T-helper 9 cell (primary cell): ENCODE measurements around the gene DST.

ENCODE experiments used
- DNase-seq: peaks from one replicate; pipeline ENCODE4 v3.0.0-alpha.2; 2020
- total RNA-seq, 2 donors: gene quantifications; one replicate each; lab custom pipeline; 2026; lab: John Stamatoyannopoulos, UW

Gene DST
- total RNA-seq, result 12.5 to 30.6 reads per million in 2 donors

DNA sequence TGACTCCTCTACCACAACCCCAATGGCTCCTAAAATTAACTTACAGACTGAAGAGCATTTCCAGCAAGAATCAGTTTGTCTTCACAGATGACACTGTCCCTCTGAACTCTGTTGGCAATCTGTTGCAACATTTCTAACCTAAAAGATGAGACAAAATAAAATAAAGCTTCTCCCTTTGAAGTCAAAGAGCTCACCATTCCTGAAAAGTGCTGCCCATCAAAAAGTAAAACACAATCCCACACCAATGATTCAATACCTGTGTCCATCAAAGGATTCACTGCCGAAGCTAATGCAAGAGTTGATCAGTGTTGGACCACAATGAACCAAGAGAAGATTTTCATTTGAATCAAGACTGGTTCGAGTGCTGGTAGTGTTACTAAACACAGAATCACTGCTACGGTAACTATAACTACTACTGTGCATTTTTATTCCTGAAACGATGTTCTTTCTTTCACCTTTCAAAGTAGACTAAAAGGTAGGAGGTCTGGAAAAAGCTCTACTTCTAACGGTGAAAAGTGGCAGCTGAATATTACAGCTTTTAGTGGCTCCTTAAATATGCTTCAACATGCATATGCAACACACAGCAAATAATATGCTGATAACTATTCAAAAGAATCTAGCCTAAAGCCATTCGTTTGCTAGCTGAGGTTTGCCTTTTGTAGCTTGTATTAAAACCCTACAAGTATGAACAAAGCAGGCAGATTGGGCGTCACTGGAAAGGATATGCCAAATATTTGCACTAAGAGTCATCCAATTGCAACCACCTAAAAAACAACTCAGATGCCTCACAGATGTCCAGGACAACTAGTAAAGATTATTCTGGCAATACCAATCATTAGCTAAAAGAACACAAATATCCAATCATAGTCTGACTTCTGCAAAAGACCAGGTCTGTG is at the start of gene DST:
TSS of gene DST (minus strand) at position 524 of the 896 bp plus-strand sequence.
- no peak for DNase-seq

DNA sequence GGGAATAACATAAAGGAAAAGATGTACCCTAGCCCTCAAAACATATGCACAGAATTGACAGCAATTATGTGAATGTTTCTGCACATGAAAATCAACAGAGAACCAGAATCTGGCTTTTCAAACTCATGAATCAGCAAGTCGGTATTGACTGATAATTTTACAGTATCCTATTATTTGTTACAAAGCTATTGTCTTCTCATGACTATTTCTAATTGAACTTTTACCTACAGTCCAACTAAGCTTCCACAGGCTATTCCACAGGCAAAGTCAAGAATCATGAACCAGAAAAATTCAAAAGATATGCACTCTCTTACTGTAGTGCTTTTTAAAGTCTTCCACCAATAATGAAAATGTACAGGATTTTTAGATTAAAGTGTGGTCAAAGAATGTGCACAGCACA is 49.1 kb upstream of the DST start:
- DNase-seq, result no peak

DNA sequence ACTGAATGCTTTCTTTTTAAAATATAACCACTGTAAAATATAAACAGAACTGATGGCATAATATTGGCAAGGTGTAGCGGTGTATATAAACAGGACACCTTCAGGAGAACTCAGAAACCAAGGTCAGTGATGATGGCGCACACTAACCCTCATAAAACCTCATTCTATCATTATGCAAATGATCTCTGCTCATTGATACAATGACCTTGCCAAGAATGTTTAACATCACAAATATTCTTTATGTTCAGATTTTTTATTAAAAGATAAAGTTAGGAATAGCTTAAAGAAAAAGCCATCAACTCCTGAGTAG is 48.6 kb upstream of the DST start:
- DNase-seq, result no peak

DNA sequence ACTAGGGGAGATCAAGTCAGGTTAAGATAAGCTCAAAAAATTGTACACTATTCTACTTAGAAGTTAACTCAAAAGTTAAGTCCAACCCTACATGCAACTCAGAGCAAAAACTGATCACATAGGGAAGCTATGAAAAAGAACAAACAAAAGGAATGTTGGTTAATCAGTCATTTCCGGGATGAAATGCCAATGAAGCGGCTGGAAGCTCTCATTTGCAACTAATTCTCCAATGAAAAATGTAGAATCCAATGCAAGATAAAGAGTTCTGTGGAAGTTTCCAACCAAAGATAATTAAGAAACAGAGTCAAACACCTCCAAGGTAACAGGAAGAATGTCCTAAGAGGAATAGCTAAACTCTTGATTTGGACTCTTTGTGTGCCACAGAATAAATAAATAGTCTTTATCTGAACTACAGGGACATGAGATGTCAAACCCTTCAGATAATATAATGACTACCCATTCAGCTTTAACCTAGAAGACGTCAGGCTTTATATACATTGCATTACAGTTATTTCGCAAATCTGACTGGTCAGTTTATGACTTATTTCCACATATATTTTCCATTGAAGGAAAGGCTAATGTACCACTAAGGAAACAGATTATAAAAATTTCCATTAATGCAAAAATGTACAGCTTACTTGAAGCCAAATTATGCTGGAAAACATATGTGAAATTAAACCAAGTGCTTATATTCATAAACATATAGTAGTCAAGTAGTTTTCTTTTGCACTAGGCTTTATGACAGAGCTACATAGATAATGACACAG is 48.0 kb upstream of the DST start:
- DNase-seq, result no peak

DNA sequence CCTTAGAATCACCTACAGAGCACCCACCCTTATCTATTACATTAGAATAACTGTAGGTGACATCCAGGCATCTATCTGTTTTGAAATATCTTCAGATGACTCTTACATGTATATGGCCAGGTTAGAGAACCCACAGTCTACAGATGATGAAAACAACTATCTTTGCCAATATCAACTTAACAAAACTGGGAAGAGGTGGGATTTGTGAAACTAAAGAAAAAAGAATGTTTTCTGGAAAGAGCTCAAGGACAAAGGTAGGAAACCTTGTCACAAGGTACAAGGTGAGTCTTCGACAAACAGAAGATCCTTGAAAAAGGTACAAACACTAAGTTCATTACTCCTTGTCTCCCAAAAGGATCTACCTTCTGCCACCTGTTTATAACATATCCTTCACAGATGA is 47.0 kb upstream of the DST start:
- DNase-seq, result no peak

DNA sequence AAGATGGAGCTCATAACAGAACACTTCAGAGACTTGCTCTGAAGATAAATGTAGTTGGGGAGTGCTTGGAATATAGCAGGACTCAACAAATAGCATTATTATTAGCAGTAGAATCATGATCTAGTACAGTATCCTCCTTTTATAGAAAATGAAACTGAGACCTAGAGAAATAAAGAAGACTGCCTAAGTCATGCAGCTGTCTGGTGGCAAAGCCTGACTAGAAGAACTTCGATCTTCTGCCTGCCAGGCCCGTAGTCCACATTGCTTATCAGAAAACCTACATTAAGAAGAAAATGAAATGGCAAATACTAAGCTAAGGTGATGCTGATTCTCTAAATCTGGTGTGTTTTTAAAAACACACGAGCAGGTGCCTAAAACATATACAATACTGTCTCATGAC is 46.4 kb upstream of the DST start:
- DNase-seq, result no peak

DNA sequence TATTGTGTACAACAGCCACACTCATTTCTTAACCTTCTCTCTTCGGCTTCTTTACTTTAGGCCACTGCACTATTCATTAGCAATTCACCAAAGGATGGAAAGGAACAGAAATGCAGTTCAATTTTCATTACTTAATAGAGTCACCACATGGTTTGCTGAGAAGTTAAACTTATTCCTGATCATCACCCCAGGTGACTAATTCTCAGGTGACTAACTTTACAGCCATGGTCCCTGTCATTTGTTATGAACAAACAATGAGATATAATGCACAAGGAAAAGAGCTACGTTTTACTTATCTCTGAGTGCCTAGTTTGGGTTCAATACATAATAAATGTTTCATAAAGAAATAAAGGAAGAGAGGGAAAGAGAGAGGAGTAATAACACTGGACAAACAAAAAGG is 45.8 kb upstream of the DST start:
- DNase-seq, result no peak

DNA sequence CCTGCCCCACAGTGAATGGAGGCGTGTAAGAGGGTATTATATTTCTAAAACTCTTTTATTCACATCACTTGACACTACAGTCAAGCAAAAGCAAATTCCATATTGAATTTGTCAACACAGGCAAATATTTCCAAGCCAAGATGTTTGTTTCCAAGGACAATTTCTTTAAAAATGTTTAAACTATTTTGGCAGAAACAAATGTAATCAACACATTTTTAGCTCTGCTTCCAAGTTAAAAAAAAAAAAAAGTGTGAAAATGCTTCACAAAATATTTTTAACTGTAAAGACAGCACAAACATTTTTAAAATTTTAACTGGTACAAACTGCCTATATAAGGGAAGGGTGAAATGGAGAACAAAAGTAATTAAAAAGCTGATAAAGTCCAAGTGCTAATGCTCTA is 44.9 kb upstream of the DST start:
- DNase-seq, result no peak

DNA sequence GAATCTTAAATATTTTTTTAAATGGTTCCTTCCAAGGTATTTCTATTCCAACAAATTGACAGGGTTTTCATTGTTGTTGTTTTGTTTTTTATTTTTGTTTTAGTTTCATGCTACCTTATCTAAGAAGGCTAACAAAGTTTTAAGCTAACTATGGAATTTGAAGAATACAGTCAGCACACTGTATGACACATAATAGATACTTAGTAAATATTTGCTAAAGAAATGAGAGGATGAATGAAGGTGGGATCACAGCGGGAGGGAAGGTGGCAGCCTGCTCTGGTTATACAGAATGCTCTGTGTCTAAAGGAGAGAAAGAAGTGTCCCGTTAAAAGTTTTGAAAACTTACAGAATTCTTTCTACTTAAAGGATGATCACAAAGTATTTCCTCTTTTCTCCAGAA is 43.7 kb upstream of the DST start:
- DNase-seq, result no peak

DNA sequence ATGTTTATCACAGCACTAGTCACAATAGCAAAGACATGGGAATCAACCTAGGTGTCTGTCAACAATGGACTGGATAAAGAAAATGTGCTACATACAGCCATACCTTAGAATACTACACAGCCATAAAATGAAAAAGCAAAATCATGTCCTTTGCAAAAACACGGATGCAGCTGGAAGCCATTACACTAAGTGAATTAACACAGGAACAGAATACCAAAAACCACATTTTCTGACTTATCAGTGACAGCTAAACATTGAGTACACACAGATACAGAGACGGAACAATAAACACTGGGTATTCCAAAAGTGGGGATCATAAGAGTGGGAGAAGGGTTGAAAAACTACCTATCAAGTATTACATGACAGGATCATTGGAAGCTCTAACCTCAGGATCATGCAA is 43.3 kb upstream of the DST start:
- DNase-seq, result no peak

DNA sequence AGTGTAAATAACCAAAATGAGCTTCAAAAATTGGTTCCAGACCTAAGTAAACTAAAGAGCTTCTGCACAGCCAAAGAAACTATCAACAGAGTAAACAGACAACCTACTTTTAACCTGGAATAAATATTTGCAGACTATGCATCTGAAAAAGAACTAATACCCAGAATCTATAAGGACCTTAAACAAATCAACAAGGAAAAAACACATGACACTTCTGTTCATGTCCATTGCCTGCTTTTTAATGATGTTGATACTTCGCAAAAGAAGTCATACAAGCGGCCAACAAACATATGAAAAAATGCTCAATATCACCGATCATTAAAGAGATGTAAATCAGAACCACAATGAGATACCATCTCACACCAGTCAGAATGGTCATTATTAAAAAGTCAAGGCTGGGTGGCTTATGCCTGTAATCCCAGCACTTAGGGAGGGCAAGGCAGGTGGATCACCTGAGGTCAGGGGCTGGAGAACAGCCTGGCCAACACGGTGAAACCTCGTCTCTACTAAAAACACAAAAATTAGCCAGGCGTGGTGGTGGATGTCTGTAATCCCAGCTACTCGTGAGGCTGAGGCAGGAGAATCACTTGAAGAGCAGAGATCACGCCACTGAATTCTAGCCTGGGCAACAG is 42.5 kb upstream of the DST start:
- DNase-seq, result no peak

DNA sequence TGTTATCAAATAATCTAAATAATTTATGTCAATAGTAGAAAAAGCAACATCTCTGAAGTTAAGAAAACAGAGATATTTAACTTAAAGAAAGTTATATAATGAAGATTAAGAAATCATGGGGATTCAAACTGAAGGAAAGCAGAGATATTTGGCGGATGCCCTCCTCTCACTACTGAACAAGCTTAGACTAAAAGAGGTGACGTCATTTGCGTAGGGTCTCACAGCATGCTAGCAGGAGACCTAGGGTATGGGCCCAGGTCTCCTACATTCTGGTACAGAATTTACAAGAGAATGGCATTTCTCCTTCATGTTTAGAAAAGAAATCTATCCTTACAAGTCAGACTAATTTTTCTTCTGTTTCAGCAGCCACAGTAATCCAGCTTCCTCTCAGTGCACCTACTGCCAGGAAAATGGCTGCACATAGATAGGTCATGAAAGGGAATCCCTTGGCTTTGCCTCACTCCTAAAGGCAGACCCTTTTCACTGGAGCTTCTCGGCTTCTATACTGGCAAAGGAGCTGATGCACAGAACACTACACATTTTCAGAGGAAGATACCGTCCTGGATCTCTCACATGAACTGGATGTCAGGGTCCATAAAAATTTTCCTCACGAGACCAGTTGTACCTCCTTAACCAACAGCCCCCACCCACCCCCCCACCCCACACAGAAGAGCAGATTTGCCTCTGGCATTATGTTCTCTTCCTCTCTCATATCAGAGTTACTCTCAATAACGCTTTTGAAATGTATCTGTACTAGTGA is 41.8 kb upstream of the DST start:
- no peak for DNase-seq

DNA sequence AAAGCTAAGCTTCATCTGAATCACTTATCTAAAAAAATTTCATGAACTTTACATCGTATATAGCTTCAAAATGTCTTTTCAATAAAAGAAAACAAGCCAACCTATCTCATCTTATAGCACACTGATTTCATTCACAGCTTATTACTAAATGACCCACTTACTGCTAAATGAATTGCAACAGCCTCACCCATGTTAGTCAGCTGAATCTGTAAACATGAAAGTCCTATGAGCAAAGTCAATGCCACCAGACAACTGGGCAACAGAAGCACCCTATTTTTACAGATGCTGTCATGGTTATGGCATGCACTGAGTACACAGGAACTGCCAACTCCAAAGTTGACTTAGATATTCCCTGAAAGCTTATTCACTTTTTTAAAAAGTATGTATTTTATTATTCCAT is 41.2 kb upstream of the DST start:
- DNase-seq, result no peak

DNA sequence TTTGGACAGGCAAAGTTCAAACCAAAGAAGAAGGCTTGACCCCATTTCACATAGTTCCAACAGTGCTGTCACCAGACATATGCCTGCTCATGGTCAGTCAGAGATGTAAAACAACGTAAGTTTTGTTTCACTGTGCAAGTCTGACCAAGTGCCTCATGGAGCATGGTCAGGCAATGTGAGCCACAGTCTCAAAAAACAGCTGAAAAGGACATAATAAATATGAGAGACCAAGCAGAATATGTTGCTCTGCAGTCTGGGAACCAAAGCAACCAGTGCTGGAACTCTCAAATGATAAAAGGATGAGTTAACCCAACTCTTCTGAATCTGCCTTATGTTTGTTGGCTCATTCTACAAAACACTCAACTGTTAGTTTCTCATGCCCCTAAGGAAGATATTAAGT is 39.9 kb upstream of the DST start:
- no peak for DNase-seq

DNA sequence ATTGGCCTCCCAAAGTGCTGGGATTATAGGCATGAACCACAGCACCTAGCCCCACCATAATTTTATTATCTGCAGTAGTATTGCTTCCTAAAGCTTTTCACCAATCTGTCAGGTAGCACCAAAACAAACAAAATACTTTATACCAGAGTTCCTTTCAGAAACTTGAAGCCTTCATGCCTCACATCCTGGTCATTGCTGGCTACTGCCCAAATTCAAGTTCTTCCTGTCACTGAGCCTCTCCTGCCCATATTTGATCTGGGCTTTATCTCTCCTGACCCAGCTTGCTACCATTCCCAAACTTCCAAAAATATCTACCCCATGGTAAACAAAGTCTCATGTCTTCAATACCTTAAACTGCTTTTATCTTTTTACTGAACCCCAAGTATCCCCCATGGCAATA is 34.9 kb upstream of the DST start:
- DNase-seq, result no peak

DNA sequence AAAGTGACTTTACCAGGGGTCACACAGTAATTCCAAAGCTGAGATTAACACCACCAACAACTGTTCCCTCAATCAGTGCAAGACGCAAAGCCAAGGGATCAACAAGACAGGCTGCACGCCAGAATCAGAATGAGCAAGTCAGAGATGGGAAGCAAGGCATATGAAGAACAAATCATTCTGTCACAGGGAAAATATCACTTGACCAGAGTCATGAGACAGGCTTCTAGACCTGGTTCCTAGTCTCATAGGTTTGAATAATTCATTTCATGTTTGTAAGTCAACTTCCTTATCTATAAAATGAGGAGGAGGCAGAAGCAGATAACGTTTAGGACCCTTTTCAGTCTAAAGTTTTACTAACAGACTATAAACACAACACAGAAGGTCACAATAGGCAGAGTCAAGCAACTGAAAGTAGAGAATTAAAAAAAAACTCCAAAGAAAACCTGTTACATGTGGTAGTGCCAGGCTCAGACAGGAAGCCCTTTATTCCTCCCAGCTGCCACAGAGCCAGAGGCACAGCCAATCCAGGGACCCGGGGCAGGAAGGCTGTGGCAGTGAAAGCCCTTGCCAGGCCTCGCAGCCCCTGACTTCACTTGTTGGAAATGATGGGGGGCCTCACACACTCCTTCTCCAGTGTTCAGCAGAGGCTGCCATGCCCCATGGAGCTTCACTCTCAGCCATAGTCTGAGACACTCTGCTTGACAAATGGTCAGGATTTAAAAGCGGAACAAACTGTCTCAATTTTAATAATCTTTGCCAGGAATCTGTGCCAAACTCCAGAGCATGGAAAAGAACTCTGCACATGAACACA is 29.2 kb upstream of the DST start:
- DNase-seq, result no peak

DNA sequence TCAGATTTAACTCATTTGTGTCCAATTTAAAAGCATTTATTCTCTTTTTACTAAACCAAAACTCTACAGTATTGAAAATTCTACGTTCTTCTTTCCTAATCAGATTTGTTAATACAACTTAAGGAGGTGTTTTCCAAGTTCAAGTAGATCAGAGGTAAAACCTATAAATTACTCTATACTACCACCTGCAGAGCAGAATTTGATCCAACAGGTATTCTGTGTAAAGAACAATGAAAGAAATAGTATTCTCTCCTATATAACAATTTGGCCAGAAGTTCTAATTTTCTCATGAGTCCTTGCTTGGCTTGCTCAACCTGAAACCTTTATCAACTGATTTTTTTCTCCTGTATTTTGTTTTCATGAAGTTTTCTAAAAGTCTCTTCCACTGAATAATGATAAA is 28.5 kb upstream of the DST start:
- no peak for DNase-seq

DNA sequence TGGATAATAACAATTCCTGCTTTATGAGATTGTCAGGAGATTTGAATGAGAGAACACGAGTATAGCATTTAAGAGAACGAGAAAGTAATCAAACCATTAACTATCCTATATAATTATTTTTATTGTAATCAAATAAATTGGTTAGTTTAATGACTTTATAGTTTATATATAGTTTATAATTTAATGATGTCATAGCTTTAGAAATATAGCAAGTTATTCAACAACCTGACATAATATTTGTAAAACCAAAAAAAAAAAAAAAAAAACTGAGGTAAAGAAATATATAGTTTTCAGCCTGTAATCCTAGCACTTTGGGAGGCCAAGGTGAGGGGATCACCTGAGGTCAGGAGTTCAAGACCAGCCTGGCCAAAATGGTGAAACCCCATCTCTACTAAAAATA is 26.4 kb upstream of the DST start:
- no peak for DNase-seq

DNA sequence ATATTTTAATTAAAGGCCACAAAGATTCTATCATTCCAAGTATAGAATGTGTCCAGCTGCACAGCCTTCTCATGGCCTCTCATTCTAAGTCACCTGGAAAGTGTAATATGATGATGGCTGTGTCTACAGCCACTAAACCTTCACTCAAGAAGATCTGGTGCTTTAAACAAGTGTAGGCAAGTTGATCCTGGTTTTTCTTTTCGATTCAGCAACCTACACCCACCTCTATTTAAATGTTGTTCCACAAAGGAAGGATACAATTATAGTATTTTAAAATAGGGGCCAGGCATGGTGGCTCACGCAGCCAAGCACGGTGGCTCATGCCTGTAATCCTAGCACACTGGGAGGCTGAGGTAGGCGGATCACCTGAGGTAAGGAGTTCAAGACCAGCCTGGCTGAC is 25.5 kb upstream of the DST start:
- DNase-seq, result no peak

DNA sequence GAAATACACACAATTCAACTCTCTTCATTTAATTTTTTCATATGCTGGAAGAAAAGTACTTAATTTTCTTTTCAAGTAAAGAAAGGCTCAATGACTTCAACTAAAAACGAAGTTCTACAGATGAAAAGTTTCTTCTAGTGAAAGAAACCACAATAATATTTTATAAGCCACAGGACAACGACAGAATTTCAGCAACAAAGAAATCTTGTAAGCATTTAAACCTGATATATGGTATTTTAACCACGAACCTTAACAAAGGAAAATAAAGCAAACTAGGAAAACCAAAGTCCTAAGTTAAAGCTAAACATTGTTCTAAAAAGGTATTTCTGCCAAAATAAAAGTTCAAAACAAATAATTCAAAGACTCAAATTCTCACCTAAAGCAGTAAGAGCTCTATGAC is 24.6 kb upstream of the DST start:
- DNase-seq, result no peak

DNA sequence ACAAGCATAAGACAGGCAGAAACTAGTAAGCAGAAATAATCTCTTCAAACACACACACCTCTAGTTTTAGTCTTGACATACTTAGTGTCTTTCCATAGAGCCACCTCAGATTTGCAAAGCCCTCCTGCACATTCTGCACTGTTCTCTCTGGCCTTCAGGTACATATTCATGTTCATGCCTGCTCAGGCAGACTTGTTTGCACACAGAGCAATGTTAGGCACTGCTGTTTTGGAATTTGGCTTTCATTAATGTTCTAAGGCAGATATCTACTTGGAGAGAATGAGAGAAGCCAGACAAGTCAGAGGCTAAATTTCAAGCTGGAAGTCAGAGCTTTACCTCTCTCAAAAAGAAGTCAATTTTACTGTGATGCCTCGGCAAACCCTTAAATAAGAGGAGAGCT is 21.3 kb upstream of the DST start:
- no peak for DNase-seq

DNA sequence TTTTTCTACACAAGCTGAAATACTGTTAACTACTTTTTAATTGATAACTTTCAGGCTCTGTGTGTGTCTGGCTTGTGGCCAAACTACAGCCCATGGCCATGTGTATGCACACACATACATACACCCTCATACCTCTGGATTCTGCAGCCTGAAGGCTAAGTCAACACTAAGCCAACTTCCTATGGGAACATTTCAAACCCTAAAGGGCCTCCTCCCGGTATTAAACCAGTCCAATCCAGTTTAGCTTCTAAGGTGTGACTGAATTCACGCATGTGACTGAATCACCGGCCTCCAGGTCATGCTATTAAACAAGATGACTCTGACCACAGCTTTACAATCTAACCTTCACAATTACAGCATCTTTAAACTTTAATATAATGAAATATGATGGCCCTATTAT is 20.7 kb upstream of the DST start:
- no peak for DNase-seq
